GM19372 (cell line): ENCODE data around the gene UBA5.
"Not testable (repeated sequence)": the region's sequence is repeated elsewhere in the genome, so short reads cannot be mapped to it uniquely, and the experiment has no call there.

Source experiments
- ATAC-seq: cut with Tn5 transposase; IDR thresholded peaks from one replicate; pipeline ENCODE4 v1.9.1; 2021; ENCODE audit warnings: mild to moderate bottlenecking, low read depth, moderate library complexity; ENCODE audit not compliant: unreplicated experiment

The UBA5 gene

GRCh38 chr3:132660052-132660810 lies at the start of gene UBA5:
TSS of gene UBA5 (plus strand) at chr3:132660329. CDS start at chr3:132660538, 209 bp downstream.
- peak; percentile 60 for ATAC-seq

GRCh38 chr3:132615301-132615700 lies 44.8 kb upstream of the UBA5 start:
- not testable (repeated sequence) for ATAC-seq

DNA sequence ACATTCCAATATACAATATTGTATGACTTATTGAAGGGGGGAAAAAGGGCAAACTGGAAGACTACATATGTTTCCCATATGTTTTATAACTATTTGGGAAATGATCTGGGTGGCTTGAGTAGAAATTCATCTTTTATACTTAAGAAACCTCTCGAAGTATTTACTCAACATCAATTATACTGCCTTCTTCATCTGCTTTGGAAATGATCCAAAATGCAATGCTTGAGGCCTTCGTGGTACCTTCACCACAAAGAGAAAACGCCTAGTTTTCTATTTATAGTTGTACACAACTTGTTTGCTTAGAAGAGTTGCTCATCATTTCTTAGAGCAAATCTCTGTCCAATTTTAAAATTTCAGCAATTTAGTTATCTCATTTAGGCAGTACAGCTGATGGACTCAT lies 44.2 kb upstream of the UBA5 start:
- ATAC-seq, result no peak

- ATAC-seq, result no peak
These were observed 43.3 kb upstream of the UBA5 start for GRCh38 chr3:132616780-132617179.

- ATAC-seq, result no peak
These were observed 38.0 kb upstream of the UBA5 start for GRCh38 chr3:132622148-132622547.

GRCh38 chr3:132622761-132623160 lies 37.4 kb upstream of the UBA5 start:
- no peak for ATAC-seq

- no peak for ATAC-seq
These were observed 36.5 kb upstream of the UBA5 start for GRCh38 chr3:132623646-132624045.

- no peak for ATAC-seq
These were observed 35.3 kb upstream of the UBA5 start for GRCh38 chr3:132624790-132625189.

DNA sequence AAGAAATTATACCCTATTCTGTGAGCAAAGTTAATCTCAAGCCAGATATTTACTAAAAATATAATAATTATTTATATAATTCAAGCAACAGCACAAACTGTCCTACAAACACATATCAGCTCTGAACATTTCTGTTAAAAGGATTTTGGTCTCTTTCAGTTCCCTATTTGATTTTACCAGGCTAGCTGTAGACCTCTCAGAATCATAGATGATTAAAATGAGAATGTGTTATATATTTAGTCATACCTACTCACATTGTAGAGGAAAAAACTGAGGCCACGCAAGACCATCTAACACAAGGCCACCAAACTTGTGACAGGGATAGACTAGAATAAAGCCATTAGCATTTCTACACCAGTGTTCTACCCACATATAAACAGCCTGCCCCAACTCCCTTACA lies 34.5 kb upstream of the UBA5 start:
- peak; percentile 89 for ATAC-seq

DNA sequence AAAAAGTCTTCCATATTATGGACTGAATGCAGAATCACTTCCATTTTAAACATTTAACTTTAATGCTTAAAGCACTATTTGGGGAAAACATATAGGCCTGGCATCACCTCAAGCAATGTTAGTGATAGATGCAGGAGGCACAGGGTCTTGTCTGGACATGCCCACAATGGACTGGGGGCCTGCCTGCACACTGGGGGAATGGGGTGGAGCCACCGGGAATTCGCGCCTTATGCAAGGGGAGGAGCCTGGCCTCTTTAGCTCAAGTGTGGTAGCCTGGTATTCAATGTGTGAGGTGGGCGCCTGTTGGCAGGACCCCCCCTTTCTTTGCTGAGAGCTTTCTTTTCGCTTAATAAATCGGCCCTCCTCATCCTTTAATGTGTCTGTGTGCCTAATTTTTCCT lies 33.2 kb upstream of the UBA5 start:
- no peak for ATAC-seq

GRCh38 chr3:132628157-132628556 lies 32.0 kb upstream of the UBA5 start:
- no peak for ATAC-seq

- ATAC-seq, result no peak
These were observed 30.2 kb upstream of the UBA5 start for GRCh38 chr3:132629928-132630327.

- no peak for ATAC-seq
These were observed 29.5 kb upstream of the UBA5 start for GRCh38 chr3:132630612-132631011.

DNA sequence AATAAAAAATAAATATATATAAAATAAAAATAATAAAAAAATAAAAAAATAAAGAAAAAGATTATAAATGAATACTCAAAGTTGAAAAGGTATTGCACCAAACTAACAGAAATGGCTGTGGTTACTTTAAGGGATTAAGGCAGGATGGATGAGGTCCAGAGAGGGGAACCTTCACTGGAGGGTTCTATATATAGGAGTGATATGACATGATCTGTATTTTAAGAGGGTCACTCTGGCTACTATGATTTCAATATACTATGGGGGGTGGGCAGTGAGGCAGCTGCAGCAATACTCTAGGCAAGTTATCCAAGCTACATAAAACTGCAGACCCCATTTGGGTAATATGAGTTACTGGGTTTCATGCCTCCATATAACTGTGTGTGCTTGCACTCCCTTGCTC lies 25.1 kb upstream of the UBA5 start:
- ATAC-seq, result no peak

DNA sequence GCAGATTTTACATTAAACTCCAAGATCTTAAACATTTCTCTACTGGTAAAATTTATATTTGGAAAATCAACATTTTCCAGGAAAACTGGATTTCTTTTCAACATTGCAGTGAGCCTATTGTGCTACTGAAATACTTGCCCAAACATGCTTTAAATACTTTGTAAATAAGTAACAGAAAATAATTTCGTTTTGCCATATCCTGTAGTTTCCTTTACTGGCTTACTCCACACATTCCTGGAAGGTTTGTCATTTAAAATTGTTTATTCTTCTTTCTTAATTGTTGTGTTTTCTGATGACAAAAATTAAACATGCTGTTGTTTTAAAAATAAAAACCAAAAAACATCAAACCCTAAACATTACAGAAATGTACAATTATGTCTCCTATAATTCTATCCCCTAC lies 22.5 kb upstream of the UBA5 start:
- ATAC-seq, result no peak

DNA sequence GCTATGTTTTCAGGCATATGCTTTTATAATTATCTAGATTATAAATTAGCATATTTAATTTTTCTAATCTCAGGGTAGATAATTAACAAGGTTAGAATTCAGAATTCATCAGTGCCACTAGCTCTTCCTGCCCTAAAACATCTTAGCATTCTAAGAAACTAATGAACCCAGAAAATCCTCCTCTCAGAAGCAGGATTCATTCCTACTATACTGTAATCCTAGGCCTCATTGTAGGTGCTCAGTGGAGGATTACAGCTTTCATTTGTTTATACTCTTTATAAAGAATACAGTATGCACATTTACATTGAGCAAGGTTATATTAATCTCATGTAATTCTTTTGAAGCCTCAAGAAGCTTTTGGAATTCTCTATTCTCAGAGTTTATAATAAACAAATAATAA lies 21.4 kb upstream of the UBA5 start:
- no peak for ATAC-seq

DNA sequence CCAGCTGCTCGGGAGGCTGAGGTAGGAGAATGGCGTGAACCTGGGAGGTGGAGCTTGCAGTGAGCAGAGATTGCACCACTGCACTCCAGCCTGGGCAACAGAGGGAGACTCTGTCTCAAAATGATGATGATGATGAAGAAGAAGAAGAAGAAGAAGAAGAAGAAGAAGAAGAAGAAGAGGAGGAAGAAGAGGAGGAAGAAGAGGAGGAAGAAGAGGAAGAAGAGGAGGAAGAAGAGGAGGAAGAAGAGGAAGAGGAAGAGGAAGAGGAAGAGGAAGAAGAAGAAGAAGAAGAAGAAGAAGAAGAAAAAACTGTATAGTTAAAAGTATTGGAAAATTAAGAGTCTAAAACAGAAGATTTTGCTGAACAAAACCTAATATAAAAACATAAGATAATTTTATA lies 18.7 kb upstream of the UBA5 start:
- ATAC-seq, result not testable (repeated sequence)

DNA sequence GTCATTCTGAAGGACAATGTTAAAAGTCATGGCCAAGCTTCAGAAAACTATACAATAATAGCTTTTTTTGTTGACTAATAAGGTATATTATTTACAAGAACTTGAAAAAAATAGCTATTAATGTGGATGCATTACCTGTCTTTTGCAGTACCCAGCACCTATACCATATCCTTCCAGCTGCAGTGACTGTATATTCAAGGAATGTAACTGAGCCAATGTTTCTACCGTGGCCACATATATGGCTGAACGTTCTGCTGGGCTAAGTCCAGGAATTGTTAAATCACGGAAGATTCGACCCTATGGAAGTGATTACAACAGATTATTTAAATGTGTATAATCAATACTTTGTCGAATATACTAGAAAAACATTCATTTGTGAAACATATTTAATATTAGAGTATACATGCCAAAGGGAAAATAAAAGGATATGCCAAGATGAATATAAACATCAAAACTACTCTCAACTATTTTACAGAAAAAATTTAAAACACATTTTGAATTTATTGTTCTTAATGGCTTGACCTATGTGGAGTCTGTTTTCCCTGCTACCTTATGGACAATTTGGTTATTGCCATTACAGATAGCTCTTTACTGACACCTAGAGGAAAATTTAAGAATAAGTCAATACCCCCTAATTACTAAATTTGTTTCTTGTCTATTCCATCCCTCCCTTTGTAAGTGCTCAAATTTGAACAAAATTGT lies 18.1 kb upstream of the UBA5 start:
- ATAC-seq, result peak; percentile 53

- ATAC-seq, result no peak
These were observed 17.6 kb upstream of the UBA5 start for GRCh38 chr3:132642539-132642847.

- ATAC-seq, result no peak
These were observed 16.8 kb upstream of the UBA5 start for GRCh38 chr3:132643366-132643765.

DNA sequence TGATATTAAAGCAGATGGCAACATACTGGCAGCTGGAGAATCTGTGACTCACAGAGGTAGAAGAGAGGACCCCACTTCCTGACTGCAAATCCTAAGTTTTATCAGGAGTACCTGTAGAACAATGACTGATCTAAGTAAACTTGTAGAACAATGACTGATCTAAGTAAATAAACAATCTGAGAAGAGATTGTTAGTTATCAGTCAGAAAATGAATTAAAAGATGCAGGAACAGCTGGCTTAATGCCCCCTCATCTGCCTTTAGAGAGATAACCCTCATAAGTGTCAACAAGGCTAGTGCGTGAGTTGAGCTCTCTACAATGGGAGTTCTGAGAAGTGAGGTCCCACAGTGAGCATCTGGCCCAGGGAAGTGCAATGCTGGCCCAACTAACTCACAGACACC lies 15.1 kb upstream of the UBA5 start:
- no peak for ATAC-seq

DNA sequence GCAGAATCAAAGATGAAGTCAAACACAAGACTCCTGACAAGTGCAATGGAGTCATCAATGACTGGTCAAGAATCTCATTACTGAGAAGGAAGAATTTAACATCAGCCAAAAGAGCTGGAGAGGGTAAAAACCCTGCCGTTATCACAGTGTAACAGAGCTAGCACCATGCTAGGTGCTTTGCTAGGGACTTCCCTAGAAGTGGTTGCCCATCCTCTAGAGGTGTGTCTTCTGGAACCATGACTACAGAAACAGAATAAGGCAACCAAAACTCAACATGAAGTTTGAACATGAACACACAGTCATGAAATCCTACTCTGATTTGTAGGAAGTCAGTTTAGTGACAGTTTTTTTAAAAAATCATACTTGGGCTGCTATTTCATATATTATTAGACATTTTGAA lies 10.0 kb upstream of the UBA5 start:
- no peak for ATAC-seq
